ENCODE measurements around the gene THSD7B. TPM values are rescaled to one million over a fixed set of nuclear protein-coding genes. Genes with fewer than 3 reads are reported as not detected.

THSD7B gene
- total RNA-seq, 2 donors from 2014 or later, result 0.95 to 12.7 TPM

- ATAC-seq (ENCODE audit: insufficient number of reproducible peaks, low FRiP score, low read depth), result no peak
- no peak for TF ChIP-seq CTCF (IDR thresholded peaks at IDR 0.05)
These were observed 458.4 kb downstream of the THSD7B start for GRCh38 chr2:137223722-137224121.

GRCh38 chr2:137228566-137228965 is 463.2 kb downstream of the THSD7B start:
- ATAC-seq (ENCODE audit: insufficient number of reproducible peaks, low FRiP score, low read depth) (no peak), DNase-seq (ENCODE audit: low spot score) (no peak)
- H3K4me1 ChIP-seq (ENCODE audit: control insufficient read depth in 1 of 2, low read depth in 2 of 2), result peaks cover 6 to 22% of the 10 kb centered on the region in 2 donors
- no peak overlapping the region for H3K4me3 ChIP-seq
- no peak overlapping the region for H3K27ac ChIP-seq
- H3K9me3 ChIP-seq, result no peaks in the 10 kb centered on the region
- TF ChIP-seq CTCF (IDR thresholded peaks at IDR 0.05), result no peak
- H3K27me3 ChIP-seq (replicated peaks; ENCODE audit: insufficient read depth), result no peaks in the 10 kb centered on the region
- H3K36me3 ChIP-seq, result no peaks in the 10 kb centered on the region

More at GRCh38 chr2:137223722-137224121, 458.4 kb downstream of the THSD7B start:
- Histone ChIP-seq H3K27me3 (replicated peaks; ENCODE audit: insufficient read depth) (no peaks in the 10 kb centered on the region), H3K4me3 (no peak overlapping the region), H3K9me3 (no peaks in the 10 kb centered on the region), H3K27ac (no peak overlapping the region), H3K4me1 (ENCODE audit: control insufficient read depth in 1 of 2, low read depth in 2 of 2) (peaks cover 5 to 15% of the 10 kb centered on the region in 2 donors), H3K36me3 (no peaks in the 10 kb centered on the region)
- DNase-seq (ENCODE audit: low spot score), result no peak

- Histone ChIP-seq H3K4me3 (no peak overlapping the region), H3K27ac (no peak overlapping the region), H3K36me3 (no peaks in the 10 kb centered on the region), H3K4me1 (ENCODE audit: control insufficient read depth in 1 of 2, low read depth in 2 of 2) (peaks cover 6 to 21% of the 10 kb centered on the region in 2 donors), H3K9me3 (no peaks in the 10 kb centered on the region), H3K27me3 (replicated peaks; ENCODE audit: insufficient read depth) (no peaks in the 10 kb centered on the region)
- ATAC-seq (ENCODE audit: insufficient number of reproducible peaks, low FRiP score, low read depth), result no peak
- TF ChIP-seq CTCF (IDR thresholded peaks at IDR 0.05), result no peak
- no peak for DNase-seq (ENCODE audit: low spot score)
These were observed 464.5 kb downstream of the THSD7B start for GRCh38 chr2:137229834-137230233.

GRCh38 chr2:137231628-137232027 is 466.3 kb downstream of the THSD7B start:
- TF ChIP-seq CTCF (IDR thresholded peaks at IDR 0.05), result no peak
- H3K4me3 ChIP-seq, result no peak overlapping the region
- DNase-seq (ENCODE audit: low spot score) (no peak), ATAC-seq (ENCODE audit: insufficient number of reproducible peaks, low FRiP score, low read depth) (no peak)
- no peaks in the 10 kb centered on the region for H3K9me3 ChIP-seq
- H3K36me3 ChIP-seq, result no peaks in the 10 kb centered on the region
- no peak overlapping the region for H3K27ac ChIP-seq
- no peaks in the 10 kb centered on the region for H3K27me3 ChIP-seq (replicated peaks; ENCODE audit: insufficient read depth)
- H3K4me1 ChIP-seq (ENCODE audit: control insufficient read depth in 1 of 2, low read depth in 2 of 2), result peaks cover 9 to 27% of the 10 kb centered on the region in 2 donors

GRCh38 chr2:137232076-137232475 is 466.7 kb downstream of the THSD7B start:
- DNase-seq (ENCODE audit: low spot score) (no peak), ATAC-seq (ENCODE audit: insufficient number of reproducible peaks, low FRiP score, low read depth) (no peak)
- Histone ChIP-seq H3K9me3 (no peaks in the 10 kb centered on the region), H3K27me3 (replicated peaks; ENCODE audit: insufficient read depth) (no peaks in the 10 kb centered on the region), H3K27ac (no peak overlapping the region), H3K4me1 (ENCODE audit: control insufficient read depth in 1 of 2, low read depth in 2 of 2) (peaks cover 10 to 30% of the 10 kb centered on the region in 2 donors), H3K4me3 (no peak overlapping the region), H3K36me3 (no peaks in the 10 kb centered on the region)
- no peak for TF ChIP-seq CTCF (IDR thresholded peaks at IDR 0.05)
